Stimulated activated CD4-positive, alpha-beta T cell treated with anti-CD3 and anti-CD28 coated beads, Interleukin-2, amount 100 ng/mL, for 24 hours (primary cell): Measurements from ENCODE around the gene SHISA2.

Experiments used
- DNase-seq, 2 donors: peaks; one replicate each; pipeline ENCODE4 v3.0.0-alpha.2; 2020

SHISA2 gene

DNA sequence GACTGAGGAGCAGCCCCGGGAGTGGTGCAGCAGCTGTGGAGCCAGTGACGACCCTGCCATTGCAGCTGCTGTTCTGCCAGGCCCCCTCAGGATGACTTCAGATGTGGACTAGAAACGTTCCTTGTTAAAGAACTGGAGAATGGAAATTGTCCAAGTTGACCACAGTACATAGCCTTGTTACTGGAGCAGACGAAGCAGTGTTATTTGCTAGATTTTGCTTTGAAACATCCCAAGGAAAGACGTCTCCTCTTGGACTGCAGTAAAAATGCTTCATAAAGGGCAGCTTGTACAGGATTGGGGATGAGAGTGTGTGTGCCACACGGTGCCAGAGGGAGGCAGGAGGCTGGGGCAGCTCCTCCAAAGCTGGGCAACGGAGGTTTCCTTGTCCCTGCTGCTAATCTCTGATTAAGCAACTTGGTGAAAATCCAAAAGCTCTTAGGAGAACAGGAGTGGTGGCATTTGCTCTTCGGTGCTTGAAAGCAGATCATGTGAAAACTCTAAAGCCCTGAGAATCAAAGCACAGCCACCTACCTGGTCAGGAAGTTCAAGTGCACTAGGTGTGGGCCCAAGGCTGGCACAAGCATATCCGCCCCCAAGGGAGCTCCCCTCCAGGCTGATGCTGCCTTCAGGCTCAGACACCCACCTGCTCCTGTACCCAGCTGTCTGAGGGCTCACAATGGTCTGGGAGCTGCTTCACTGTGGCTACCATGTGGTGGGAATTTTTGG is 34.5 kb downstream of the SHISA2 start:
- DNase-seq, result no peak

DNA sequence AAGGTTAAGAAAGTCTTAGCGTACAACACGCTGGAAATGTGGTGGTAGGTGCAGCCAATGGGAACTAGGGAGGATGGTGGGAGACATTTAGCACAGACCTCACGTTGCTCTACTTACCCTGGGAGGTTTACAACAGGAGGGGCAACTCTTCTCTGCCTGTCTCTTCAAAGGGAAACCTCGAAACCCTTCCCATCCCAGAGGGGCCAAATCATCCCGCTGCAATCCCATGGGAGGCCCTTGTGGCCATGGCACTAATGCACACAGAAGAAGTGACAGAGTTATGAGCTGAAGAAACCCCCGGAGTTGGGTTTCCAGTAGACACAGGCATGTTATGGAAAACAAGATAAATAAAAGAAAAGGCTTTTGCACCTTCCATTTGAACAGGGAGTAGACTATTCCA is 35.6 kb downstream of the SHISA2 start:
- no peak for DNase-seq

GRCh38 chr13:26015271-26016125 is 36.3 kb downstream of the SHISA2 start:
- no peak for DNase-seq

GRCh38 chr13:26012995-26013394 is 38.8 kb downstream of the SHISA2 start:
- DNase-seq, result no peak

GRCh38 chr13:26011996-26012821 is 39.6 kb downstream of the SHISA2 start:
- DNase-seq, result peak; percentile 52 to 57

- DNase-seq, result no peak
These were observed 40.6 kb downstream of the SHISA2 start for GRCh38 chr13:26011208-26011573.

- DNase-seq, result no peak
These were observed 41.2 kb downstream of the SHISA2 start for GRCh38 chr13:26010487-26011207.

DNA sequence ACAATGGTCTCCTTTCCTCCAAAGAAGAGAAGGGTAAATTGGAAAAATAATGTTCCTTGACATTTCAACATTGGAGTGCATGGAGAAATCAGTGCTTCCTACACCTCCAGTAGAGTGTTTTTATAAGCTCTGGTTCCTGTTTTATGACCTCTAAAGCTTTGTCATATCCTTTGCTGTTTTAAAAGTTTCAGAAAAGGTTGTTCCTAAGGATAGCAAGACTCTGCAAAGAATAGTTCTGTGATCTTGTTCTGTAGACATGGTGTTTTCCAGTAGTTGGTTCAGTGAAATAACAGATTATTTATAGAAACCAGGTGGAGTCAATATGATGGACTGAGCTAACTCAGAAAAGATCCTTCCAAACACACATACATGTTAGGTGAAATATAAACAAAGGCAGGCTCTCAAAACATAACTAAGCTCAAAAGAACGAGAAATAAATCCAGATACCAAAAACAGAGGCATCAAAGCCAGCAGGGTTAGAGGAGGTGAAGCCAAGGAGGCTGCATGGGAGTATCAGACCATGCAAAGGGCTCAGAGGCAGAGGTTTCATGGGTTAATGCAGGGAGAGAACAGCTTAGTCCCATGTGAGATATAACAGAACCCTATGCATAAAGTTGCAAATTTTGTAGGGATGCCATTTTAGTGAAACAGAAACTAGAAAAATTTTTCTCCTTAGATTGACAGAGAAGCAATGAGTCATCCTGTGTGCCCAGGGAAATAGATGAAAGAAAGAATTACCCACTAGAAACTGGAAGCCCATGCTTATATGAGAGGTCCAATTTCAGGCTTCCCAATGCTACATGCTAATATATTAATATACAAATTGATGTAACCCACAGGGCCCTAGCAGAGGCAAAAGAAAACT is 44.3 kb downstream of the SHISA2 start:
- DNase-seq, result no peak
